HG02642 (cell line): ENCODE data around the gene UGT1A8.
"Not testable (repeated sequence)": the region's sequence is repeated elsewhere in the genome, so short reads cannot be mapped to it uniquely, and the experiment has no call there.

ENCODE experiments used
- ATAC-seq: cut with Tn5 transposase; IDR thresholded peaks from one replicate; pipeline ENCODE4 v1.9.1; 2021; ENCODE audit warnings: mild to moderate bottlenecking; ENCODE audit not compliant: unreplicated experiment, poor library complexity

The UGT1A8 gene

GRCh38 chr2:233638836-233639235, 21.4 kb downstream of the UGT1A8 start:
- no peak for ATAC-seq

GRCh38 chr2:233639860-233640259, 22.4 kb downstream of the UGT1A8 start:
- ATAC-seq: no peak

GRCh38 chr2:233643128-233643527, 25.7 kb downstream of the UGT1A8 start:
- ATAC-seq: no peak

- not testable (repeated sequence) for ATAC-seq
Measured at GRCh38 chr2:233646033-233646432, 28.6 kb downstream of the UGT1A8 start.

GRCh38 chr2:233650981-233651380, 33.5 kb downstream of the UGT1A8 start:
- ATAC-seq: no peak

GRCh38 chr2:233651430-233651829, 34.0 kb downstream of the UGT1A8 start:
- ATAC-seq: no peak

- no peak for ATAC-seq
Measured at GRCh38 chr2:233654501-233654900, 37.1 kb downstream of the UGT1A8 start.

- no peak for ATAC-seq
Measured at GRCh38 chr2:233655043-233655442, 37.6 kb downstream of the UGT1A8 start.

GRCh38 chr2:233655943-233656342, 38.5 kb downstream of the UGT1A8 start:
- ATAC-seq: not testable (repeated sequence)

- ATAC-seq: no peak
Measured at GRCh38 chr2:233656443-233656842, 39.0 kb downstream of the UGT1A8 start.

GRCh38 chr2:233658610-233659009, 41.2 kb downstream of the UGT1A8 start:
- ATAC-seq: no peak

GRCh38 chr2:233663911-233664310, 46.5 kb downstream of the UGT1A8 start:
- no peak for ATAC-seq

GRCh38 chr2:233668605-233669260, 51.3 kb downstream of the UGT1A8 start:
- ATAC-seq: no peak

- no peak for ATAC-seq
Measured at GRCh38 chr2:233671290-233672161, 54.1 kb downstream of the UGT1A8 start, which contains the start of gene UGT1A9. Gene UGT1A9, plus strand, starts transcription at chr2:233671898. Its CDS starts 37 bp downstream, at chr2:233671935.

GRCh38 chr2:233672886-233673285, 55.5 kb downstream of the UGT1A8 start:
- ATAC-seq: no peak

GRCh38 chr2:233673896-233674295, 56.5 kb downstream of the UGT1A8 start:
- no peak for ATAC-seq

GRCh38 chr2:233674314-233674713, 56.9 kb downstream of the UGT1A8 start:
- no peak for ATAC-seq

GRCh38 chr2:233674995-233675394, 57.6 kb downstream of the UGT1A8 start:
- ATAC-seq: no peak

- no peak for ATAC-seq
Measured at GRCh38 chr2:233676046-233676445, 58.6 kb downstream of the UGT1A8 start.

GRCh38 chr2:233679196-233679595, 61.8 kb downstream of the UGT1A8 start:
- no peak for ATAC-seq

- no peak for ATAC-seq
Measured at GRCh38 chr2:233680361-233681045, 63.1 kb downstream of the UGT1A8 start.
